HG03460 (cell line): ENCODE data around the gene SRRM3.
"Not testable (repeated sequence)": the region's sequence is repeated elsewhere in the genome, so short reads cannot be mapped to it uniquely, and the experiment has no call there.

Source experiments
- ATAC-seq: cut with Tn5 transposase; IDR thresholded peaks from one replicate; pipeline ENCODE4 v1.9.1; 2021; ENCODE audit not compliant: unreplicated experiment

Gene SRRM3

DNA sequence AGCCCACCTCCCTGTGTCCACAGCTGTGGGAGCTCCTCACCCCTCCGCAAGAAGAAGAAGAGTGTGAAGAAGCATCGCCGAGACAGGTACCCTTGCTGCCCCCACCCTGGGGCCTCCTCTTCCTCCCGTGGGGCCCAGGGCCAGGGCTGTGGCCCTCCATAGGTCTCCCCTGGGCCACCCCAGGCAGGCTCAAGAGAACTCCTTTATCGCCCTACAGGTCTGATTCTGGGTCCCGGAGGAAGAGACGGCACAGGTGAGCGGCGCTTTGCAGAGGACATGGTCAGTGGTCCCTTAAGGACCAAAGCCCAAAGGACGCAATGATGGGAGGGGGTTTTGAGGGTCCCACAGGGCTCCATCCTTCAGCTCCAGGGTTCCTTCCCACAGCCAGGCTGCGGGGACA lies 59.6 kb downstream of the SRRM3 start:
- no peak for ATAC-seq

DNA sequence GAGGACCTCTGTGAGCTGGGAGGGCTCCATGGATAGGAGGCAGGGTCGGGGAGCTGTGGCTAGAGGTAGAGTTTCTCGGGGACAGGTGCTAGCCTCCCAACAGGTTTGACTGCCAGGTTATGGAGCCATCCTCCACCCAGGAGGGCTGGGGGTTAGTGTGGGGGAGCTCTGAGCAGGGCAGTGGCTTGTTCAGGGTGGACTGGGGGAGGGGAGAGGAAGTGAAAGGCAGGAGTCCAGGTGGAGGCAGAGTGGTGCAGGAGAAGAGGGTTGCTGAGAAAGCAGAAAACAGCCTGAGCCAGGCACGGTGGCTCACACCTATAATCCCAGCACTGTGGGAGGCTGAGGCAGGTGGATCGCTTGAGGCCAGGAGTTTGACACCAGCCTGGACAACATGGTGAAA lies 60.2 kb downstream of the SRRM3 start:
- ATAC-seq = no peak

DNA sequence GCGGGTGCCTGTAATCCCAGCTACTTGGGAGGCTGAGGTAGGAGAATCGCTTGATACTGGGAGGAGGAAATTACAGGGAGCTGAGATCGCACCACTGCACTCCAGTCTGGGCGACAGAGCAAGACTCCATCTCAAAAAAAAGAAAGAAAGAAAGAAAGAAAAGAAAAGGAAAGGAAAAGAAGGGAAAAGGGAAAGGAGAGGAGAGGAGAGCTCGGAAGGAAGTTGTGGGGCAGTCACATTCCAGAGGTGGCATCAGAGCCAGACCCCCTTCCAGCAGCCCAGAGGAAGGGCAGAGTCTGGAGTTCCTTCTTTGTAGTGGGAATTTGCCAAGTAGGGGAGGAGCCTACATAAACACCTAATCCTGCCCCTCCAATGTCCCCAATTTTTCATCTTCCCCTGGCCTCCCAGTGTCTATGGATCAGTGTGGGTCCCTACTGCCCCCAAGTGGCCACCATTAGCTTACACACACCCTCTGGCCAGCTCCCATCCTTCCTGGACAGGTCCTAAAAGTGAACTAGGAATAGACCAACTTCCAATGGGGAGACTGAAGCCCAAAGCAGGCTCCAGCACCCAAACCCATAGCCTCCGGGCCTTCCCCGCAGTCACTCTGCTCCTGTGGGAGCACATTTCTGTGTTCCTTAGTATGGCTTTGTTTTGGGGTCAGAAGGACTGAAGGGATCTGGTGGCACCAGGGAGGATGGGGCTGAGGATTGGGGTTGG lies 61.1 kb downstream of the SRRM3 start:
- no peak for ATAC-seq

DNA sequence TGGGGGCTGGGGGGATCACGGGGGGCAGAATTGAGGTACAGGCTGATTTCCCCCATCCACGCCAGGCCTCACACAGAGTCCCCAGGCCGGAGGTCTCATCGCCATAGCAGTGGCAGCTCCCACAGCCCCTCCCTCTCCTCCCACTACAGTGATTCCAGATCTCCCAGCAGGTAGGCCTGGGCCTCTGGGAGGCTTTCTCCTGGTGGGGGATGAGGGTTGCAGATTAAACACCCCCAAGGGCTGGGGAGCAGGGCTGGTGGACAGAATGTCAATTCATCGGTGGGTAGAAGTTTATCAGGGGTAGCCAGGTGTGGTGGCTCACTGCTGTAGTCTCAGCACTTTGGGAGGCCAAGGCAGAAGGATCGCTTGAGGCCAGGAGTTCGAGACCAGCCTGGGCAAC lies 63.6 kb downstream of the SRRM3 start:
- ATAC-seq = no peak

DNA sequence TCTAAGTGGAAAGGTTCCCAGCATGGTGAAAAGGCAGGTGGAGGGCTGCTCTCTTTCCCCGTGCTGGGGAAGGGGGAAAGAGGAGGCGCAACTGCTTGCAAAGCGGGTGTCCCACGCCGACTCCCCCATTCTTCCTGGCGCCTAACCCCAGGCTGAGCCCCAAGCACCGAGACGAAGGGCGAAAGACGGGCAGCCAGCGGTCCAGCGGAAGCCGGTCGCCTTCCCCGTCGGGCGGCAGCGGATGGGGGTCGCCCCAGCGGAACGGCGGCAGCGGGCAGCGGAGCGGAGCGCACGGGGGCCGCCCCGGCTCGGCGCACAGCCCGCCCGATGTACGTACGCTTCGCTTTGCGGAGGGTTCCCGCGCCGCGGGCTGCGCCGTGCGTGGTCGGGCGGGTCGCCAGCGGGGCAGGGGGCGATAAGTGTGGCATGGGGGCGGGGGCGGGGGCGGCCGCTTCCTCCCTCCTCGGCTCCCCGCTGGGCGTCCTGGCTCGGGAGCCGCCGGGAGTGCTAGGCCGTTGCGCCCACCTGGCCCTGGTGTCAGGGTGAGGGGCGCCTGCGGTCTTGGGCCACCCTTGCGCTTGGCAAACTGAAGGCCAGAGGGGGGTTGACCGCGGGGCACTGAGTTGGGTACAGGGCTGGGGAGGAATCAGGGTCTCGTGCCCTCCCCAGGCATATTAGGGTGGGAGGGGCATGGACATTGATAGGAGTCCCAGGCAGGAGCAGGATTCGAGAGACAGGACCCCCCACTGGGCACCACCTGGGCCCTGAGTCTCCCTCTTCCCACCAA lies 65.6 kb downstream of the SRRM3 start:
- ATAC-seq = no peak

DNA sequence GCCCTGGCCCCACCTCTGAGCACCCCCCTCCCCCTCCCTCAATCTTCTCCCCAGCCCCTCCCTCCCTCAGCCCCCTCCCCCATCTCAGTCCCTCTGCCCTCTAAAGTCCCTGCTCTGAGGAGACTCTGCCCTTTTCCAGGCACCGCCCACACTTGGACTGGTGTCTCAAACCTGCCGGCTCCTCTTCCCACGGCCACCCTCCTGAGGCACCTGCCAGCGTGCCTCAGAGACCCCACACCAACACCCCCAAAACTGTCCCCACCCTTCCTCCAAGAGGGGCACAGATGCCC lies 66.1 kb downstream of the SRRM3 start:
- no peak for ATAC-seq

DNA sequence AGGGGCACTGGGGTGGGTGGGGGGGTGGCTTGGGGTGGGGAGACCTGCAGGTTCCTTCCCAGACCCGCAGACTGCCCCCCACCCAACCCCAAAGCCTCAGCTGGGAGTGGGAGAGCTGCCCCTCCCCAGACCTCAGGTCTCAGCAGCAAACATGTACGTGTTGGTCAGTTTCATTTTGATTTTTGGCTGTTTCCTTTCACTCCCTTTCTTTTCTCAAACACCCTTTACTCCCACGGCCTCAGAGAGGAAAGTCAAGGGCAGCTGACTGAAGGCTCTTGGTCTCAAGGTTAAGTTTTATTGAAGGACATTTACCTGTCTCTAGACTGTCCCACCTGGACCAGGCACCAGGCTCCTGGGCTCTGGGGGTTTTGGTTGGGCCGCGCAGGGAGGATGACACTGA lies 66.7 kb downstream of the SRRM3 start:
- no peak for ATAC-seq

DNA sequence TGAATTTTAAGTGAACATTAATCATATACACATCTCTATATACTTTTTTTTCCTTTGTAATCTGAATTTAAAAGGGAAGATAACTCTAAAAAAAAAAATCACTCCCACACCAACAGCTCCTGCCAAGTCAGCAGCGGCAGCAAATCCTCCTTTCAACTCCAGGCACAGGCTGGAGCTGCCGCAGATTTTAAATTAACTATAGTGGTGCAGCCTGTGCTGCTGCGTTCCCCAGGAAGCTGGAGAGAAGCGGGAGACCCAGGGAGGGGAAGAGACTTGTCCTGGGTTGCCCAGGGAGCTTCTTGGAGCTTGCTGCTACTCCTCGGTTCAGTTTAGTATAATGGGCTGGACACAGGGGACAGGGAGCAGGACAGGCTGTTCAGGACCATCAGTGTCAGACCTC lies 68.2 kb downstream of the SRRM3 start:
- ATAC-seq = no peak

DNA sequence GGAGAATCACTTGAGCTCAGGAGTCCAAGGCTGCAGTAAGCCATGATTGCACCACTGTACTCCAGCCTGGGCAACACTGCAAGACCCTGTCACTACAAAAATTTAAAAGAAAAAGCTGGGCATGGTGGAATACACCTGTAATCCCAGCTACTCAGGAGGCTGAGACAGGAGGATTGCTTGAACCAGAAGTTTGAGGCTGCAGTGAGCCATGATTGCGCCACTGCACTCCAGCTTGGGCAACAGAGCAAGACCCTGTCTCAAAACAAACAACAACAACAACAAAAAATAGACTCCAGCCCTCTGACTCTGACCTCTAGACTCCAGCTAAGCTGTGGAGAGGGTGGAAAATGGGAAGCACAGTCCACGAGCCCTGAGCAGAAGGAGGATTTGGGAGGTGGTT lies 69.7 kb downstream of the SRRM3 start:
- not testable (repeated sequence) for ATAC-seq

DNA sequence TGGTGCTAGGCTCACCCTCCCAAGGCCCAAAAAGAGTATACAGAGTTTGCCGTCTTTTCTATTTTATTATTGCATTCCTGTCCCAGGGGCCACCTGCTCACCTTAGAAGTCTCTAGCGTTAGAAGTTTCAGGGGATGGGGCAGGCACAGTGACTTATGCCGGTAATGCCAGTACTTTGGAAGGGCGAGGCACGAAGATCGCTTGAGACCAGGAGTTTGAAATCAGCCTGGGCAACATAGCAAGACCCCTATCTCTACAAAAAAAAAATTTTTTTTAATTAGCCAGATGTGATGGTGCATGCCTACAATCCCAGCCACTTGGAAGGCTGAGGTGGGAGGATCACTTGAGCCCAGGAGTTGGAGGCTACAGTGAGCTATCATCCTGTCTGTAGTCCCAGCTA lies 70.4 kb downstream of the SRRM3 start:
- ATAC-seq = no peak

DNA sequence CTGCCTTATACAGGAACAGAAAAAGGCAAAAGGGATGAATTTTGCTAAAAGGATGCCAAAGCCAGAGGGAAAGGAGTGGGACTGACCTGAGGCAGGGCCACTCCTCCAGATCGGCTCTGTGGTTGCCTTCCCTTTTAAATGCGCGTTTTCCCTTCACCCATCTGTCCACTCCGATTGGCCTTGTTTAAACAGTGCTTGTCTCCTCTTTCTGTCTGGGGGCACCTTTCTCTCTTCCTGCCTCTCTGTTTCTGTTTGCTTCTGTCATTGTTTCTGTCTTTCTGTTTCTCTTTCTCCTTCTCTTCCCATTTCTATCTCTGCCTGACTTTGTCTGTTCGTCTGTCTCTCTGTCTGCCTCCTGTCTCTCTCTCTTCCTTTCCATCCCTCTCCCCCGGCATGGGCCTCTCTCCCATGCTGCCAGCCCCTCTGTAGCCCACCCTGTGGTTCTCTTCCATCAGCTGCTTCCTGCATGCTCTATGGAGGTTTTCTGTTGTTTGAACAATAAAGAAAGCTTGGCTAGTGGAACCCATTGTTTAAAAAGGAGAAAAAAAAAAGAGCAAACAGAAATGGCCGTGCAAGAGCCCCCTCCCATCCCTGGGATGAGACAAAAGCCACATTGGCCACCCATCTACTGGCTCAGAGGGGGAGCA lies 71.3 kb downstream of the SRRM3 start:
- ATAC-seq = peak; percentile 41

DNA sequence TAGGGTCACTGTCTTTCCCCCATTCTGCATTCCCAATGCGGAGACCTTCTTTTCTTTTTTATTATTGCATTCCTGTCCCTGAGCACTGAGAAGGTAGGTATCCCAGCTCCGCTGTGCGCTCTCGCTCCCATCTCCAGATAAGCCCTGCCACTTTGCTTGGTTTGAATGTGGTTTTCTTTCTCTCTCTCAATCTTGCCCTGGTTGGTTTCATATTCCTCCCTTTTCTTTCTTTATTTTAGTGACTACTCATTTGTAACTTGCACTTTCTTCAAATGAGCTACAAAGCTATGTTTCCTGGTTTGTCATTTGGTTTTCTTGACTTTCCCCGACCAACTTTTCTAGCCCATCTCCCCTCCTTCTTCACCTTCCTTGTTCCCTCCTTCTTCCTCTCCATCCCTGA lies 71.8 kb downstream of the SRRM3 start:
- no peak for ATAC-seq

DNA sequence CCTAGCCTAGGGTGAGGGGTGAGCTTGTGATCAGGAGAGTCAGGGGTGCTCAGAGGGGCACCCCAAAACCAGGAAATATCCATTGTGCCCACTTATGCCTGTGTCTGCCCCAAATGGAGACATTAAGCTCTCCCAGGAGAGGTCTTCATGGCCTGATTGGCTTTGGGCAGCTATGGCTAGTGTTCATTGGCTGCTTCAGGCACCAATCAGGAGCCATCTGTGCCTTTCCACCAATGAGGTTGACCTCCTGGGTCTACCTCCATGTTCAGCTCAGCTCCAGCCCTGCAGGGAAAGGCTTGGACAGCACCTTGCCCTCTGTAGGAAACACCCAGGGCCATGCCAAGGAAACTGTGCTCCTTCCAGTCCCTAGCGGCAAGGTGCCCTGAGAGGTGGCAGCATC lies 76.8 kb downstream of the SRRM3 start:
- ATAC-seq = no peak

DNA sequence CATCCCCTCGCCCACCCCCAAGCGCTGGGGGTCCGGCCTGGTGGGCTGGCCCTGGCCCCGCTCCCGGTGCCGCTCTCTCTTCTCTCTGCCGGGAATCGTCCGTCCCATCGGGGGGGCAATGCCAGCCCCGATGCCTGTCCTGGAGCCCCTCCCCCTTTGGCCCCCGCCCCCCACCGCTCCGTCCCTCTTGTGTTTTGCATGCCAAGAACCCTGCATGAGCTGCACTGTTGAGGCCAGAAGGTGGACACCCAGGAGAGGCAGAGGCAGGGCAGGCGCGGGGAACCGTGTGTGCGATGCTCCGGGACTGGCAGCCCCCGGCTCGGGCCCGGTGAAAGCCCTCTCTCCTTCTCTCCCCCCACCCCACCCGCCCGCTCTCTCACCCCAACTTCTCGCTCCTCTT lies 78.7 kb downstream of the SRRM3 start:
- ATAC-seq = no peak

DNA sequence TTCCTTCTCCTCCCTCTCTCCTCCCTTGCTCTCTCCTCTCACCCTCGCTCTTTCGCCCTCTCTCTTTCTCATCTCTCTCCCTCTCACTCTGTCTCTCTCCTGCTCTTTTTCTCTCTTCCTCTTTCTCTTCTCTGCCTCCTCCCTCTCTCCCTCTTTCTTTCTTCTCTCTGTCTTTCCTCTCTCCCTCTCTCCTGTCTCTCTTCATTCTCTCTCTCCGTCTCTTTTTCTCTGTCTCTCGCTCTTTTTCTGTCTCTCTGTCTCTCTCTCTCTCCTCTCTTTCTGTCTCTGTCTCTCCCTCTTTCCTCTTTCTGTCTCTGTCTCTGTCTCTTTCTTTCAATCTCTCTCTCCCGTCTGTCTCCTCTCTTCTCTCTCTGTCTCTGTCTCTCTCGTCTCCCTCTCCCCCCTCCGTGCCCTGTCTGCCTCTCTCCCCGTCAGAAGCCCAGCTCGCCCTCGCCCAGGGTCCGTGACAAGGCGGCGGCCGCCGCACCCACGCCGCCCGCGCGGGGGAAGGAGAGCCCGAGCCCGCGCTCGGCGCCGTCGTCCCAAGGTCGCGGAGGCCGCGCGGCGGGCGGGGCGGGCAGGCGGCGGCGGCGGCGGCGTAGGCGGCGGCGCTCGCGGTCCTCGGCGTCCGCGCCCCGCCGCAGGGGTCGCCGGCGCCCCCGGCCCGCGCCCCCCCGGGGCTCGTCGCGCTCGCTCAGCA lies 79.5 kb downstream of the SRRM3 start:
- ATAC-seq = no peak

DNA sequence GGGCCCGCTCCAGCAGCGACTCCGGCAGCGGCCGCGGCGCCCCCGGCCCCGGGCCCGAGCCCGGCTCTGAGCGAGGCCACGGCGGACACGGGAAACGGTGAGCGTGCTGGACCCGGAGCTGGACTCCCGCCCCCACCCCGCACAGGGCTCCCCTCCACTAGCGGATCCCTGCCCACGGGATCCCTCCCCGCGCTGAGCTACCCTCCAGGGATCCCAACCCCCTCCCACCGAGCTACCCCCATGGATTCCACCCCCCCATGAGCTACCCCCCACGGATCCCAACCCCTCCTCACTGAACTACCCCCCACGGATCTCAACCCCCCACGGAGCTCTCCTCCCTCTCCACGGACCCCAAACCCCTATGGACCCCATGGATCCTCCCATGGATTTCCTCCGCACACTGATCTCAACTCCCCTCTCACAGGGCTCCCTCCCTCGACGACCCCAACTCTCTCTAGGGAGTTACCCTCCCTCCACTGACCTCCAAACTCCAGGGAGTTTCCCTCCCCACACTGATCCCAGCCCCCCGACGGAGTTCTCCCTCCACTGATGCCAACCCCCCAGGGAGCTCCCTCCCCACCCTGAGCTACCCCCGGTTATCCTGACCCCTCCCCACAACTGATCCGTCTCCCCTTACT lies 80.1 kb downstream of the SRRM3 start:
- no peak for ATAC-seq

DNA sequence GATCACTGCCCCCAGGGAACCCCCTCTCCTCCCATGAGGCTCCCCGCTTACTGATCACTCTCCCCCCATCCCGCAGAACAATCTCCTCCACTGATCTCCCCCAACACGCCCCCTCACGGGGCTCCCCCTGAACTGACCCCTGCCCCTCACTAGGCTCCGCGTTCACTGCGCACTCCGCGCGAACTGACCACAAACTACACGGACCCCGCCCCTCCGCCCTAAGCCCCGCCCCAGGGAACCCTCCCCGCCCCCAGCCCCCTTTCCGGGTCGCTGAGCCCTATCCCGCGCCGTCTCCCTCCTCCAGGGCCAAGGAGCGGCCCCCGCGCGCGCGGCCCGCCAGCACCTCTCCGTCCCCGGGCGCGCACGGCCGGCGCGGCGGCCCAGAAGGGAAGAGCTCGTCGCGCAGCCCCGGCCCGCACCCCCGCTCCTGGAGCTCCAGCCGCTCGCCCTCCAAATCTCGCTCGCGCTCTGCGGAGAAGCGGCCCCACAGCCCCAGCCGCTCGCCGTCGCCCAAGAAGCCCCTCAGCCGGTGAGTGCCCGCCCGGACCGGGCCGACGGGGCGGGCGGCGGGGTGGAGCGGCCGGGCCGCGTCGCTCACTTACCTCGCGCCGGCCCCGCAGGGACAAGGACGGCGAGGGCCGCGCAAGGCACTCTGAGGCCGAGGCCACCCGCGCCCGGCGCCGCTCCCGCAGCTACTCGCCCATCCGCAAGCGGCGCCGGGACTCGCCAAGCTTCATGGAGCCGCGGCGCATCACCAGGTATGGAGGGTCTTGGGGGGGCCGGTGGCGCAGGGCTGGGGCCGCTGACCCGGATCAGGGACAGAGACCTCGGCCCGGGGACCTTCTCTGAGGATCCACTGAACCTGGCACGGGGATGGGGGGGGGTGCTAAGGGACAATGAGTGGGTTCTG lies 80.9 kb downstream of the SRRM3 start:
- no peak for ATAC-seq

DNA sequence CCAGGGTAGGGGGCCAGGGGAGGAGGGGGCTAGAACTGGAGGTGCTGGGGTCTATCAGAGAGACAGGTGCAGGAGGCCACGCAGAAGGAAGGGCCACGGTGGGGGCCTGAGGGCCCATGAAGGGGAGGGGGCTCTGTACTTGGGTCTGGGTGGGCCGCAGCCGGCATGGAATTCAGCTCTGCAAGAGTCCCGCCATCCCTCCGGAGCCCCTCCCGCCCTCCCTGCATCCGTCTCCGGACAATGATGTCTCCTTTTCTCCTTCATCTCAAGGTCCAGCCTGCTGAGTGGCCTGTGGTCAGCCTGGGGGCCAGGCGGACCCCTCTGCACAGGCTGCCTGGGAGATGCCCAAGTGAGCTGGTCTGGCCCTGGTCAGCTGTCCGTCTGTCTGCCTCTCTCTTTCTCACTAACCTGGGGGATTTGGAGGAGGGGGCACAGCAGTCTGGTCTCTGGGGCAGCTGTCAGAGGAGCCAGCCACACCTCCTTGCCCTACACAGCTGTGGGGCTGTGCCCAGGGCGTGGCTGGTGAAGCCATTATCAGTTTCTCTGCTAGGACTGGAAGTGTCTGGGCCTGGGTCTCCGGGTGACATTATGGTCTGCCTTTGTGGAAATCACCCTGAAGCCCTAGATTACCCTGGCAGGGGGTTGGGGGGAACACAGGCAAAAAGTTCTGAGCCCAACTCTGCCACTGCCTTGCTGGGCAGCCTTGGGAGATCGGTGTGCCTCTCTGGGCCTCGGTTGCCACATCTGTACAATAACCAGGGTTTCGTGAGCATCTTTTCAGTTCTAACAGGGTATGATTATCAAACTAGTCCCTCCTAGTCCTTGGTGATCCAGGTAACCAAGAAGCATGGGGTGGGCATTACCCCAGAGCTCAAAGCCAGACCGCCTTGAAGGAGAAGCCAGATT lies 81.8 kb downstream of the SRRM3 start:
- ATAC-seq = no peak
